GM21576 (cell line): Measurements from ENCODE around the gene HIPK1.
"Not testable (repeated sequence)": the region's sequence is repeated elsewhere in the genome, so short reads cannot be mapped to it uniquely, and the experiment has no call there.

Experiments used
- ATAC-seq: cut with Tn5 transposase; IDR thresholded peaks from one replicate; pipeline ENCODE4 v1.9.1; 2021; ENCODE audit warnings: mild to moderate bottlenecking, moderate library complexity; ENCODE audit not compliant: unreplicated experiment

The HIPK1 gene

DNA sequence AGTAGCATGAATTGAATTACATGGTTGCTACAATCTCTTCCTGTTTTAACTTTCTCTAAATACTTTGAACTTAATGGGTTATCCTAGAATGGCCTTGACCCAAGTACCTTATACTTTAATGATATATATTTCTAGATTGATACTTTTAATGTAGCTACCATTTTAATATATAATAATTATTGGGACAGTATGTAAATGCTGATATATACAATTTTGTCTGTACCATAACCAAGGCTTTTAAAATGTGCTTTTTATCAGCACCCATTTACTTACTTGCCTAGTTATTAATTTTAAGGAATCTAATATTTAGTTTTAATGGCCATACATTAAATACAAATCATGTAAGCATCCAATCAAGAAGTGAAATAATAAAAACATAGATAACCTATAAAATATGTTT lies 13.4 kb downstream of the HIPK1 start:
- ATAC-seq = no peak

DNA sequence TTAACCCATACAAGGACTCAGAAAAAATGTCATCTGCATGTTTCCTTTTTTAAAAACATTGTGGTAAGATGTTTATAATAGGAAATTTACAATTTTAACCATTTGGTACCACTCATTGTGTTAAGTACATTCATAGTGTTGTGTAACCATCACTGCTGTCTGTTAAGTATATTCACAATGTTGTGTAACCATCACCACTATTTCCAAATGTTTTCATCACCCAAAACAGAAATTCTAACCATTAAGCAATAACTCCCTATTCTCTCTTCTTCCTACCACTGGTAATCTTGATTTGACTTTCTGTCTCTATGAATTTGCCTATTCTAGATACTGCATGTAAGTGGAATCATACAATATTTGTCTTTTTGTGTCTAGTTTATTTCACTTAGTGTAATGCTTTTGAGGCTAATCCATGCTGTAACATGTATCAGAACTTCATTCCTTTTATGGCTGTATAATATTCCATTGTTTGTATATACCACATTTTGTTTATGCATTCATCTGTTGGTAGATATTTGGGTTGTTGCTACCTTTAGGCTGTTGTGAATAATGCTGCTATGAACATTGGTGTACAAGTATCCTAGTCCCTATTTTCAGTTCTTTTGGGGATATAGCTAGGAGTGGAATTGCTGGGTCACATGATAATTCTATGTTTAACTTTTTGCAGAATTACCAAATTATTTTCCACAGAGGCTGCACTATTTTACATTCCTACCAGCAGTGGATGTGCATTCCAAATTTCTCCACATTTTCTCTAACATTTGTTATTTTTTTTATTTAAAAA lies 14.1 kb downstream of the HIPK1 start:
- no peak for ATAC-seq

DNA sequence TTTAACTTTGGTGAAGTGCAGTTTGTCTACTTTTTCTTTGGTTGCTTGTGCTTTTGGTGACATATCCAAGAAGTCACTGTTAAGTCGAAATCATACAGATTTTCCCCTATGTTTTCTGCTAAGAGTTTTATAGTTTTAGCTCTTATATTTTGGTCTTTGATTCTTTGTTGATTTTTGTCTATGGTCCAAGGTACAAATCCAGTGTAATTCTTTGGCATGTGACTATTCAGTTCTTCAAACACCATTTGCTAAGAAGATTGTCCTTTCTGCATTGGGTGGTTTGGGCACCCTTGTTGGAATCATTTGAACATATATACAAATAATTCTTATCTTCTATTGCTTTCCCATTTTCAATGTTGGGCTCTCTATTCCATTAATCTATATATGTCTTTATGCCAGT lies 16.2 kb downstream of the HIPK1 start:
- no peak for ATAC-seq

DNA sequence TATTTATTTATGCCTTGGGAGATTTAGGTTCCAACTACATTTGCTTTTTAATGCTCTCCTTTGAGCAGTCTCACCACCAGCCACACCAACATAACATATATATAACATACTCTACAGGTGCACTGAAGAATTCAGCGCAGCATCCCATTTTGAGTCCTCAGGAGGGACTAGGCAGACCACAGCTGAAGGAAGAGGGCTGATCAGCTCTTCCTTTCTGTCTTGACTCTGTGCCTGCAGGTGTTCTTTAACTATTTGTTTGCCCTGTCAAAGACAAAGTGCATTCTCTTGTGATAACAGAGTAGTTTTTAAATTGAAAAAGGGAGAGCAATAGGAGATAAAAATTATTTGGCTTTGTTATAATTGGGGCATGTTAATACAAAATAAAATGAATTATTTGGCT lies 17.0 kb downstream of the HIPK1 start:
- no peak for ATAC-seq

DNA sequence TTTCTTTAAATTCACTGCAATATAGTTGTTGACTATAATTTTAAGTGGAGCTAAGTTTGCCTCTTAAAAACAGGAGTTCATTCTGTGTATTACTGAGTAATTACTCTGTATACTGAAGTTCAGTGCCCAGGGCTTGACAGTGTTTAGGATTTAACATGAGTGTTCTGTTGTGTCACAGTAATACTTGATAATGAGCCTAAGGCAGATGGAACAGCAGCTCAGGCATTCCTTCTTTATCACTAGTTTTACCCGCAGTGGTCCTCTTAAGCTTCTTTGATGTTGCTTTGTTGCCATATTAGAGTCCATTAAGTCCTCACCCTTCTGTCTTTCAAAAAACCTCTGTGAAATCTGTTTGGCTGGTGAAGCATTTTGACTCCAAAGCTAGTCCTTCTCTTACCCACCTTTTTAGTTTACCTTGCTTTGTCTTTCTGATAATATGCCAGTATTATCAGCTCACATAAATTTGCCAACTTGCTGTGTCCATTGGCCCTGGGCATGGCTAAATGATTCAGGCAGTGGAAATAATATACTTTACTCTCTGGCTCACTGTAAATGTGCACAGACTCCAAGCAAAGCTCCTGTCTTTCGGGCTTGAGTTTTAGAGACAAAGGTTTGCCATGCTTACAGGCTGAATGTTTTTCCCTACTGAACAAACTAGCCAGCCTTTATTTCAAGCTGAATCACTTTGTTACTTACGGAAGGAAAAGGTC lies 17.7 kb downstream of the HIPK1 start:
- ATAC-seq = no peak

DNA sequence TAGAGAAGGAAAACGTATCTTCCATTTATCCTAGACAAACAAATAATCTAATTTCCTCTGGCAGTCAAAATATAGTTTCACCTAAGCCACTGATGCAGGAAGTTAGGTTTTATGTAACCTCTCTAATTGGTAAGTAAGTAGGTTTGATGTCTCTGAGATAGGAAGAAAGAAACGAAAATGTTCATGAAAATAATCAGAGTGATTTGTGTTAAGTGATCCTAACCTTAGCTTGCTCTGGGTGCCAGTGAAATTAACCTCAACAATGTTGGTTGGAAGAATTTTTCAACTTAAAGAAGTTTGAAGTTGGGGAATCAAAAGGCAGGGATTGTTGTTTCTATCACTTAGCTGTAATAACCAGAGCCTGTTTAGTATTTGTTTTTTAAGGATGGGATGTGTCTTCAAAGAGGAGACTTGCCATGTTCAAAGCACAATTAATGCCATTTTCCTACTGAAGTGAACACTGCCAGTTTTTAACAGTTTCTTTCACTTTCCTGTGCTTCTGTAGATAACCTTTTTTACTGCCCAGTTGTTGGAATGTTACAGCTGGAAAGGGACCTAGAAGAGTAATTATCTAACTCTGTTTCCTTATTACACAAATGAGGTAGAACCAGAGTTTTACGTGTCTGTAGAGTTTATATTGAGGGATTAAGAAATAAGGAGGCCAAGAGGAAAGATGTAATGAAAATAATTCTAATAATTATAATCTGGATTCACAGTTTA lies 18.4 kb downstream of the HIPK1 start:
- no peak for ATAC-seq

DNA sequence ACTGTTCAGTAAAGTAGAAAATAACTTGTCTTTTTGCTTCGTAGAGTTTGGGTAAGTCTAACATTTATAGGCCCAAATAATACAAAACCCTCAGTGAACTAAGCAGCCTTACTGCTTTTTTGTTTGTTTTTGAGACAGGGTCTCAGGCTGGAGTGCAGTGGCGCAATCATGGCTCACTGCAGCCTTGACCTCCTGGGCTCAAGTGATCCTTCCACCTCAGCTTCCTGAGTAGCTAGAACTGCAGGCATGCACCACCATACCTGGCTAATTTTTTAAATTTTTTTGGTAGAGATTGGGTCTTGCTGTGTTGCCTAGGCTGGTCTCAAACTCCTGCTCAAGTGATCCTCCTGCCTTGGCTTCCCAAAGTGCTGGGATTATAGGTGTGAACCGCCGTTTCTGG lies 19.0 kb downstream of the HIPK1 start:
- ATAC-seq = not testable (repeated sequence)

DNA sequence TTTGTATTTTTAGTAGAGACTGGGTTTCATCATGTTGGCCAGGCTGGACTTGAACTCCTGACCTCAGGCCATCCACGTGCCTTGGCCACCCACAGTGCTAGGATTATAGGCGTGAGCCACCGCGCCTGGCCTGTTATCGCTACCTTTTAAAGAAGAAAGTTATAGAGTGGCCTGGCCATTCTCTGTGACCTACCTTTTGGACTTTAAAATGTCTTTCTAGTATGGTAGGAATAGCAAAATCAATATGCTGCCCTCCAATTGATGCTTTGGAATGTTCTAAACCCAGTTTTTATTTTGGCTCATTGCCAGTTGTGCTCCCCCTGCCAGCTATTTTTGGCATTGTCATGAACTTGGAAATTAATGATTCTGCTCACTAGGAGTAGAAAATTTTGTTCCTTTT lies 19.9 kb downstream of the HIPK1 start:
- ATAC-seq = no peak

DNA sequence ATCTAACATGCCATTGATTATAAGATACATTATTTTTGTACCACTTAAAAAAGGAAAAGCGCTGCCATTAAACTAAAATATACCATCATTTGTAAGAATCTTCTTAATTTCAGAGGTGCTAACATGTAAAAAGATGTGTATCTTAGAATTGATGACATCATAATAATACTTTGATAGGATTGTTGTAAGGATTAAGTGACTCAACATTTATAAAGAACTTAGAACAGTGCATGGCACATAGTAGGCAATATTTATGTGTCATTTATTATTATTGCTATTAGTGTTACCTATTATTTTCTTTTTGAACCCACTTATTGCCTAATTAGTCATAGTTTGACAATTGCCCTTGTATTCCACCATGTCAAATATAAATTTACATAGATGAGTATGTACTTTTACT lies 21.8 kb downstream of the HIPK1 start:
- no peak for ATAC-seq

DNA sequence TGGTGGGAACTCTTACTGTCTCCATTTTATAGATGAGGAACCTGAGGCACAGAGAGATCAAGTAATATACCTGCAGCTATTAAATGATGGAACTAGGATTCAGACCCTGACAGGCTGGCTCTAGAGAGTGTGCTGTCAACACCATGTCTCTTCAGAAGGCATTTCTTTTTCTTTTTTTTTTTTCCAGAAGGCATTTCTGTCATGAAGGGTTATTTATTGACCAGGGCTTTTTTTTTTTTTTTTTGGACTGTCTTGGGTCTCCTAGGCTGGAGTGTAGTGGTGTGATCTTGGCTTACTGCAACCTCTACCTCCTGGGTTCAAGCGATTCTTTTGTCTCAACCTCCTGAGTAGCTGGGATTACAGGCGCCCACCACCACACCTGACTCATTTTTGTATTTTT lies 22.6 kb downstream of the HIPK1 start:
- no peak for ATAC-seq

DNA sequence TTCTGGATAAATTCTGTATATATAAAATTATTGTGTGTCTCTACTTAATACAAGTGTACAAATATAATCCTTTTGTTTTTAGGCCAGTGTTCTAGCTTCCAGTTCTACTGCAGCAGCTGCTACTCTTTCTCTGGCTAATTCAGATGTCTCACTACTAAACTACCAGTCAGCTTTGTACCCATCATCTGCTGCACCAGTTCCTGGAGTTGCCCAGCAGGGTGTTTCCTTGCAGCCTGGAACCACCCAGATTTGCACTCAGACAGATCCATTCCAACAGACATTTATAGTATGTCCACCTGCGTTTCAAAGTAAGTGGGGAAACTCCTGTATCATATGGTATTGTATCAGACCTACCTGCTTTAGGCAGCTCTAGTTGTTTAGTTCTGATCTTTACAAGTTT lies 28.9 kb downstream of the HIPK1 start:
- ATAC-seq = no peak

DNA sequence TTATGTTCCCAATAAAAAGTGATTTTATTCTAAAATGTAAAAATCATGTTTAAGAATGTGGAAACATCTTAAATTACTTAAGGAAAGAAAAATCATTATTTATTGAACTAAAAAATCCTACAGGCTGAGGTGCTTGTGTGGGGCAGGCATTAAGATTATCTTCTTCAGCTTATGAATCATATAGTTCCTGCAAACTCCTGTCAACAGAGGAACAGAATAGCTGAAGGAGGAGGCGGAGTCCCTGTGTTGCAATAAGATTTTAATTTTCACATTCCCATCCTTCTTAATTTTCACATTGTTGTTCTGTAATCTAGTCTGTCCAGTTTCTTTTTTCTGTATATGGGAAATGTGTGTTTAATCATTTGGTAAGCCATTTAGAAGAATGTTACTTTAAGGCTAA lies 29.6 kb downstream of the HIPK1 start:
- no peak for ATAC-seq

DNA sequence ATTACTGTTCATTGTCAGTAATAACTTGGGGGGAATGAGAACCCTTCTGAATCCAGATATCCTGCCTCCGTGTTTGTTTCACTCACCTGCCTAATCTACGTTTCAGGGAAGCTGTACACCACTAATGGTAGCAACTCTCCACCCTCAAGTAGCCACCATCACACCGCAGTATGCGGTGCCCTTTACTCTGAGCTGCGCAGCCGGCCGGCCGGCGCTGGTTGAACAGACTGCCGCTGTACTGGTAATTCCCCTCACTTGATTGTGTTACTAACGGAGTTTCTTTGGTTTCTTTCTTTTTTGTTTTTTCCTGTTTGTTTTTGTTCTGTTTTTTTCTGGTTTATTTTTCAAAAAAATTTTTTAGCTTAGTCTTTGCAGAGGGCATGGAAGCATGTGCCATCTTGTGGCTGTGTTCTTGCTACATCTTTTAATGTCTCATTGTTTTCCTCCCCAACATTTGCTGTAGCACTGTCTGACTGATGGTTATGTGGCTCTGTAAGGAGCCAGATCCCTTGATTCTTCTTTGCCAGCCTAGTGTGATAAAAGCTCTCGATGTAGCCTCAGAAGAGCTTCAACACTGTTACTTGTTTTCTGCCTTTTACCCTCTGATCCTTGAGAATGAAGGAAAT lies 34.3 kb downstream of the HIPK1 start:
- ATAC-seq = no peak

DNA sequence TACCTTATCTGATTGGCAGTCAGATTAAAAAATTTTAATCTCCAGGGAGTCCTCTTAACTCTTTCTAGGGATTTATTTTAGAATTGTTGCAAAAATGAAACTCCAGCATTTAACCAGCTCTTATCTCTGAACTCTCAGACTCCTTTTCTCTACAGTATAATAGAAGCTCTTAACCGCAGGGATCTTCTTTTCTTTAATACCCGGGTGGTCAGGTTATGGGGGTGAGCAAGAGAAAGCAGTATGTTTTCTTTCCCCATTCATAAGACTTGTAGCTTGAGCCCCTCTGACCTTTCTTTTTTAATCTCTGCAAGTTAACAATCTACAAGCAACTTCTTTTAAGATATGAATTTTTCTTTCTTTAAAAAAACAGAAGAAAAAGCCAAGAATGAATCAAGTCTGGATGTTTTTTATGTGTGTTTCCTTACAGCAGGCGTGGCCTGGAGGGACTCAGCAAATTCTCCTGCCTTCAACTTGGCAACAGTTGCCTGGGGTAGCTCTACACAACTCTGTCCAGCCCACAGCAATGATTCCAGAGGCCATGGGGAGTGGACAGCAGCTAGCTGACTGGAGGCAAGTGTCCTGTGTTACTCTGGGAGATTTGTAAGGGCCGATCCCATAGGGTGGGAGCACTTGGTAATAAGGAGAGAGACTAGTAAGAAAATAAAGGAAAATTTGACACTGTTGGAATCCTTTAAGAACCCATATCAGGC lies 36.7 kb downstream of the HIPK1 start:
- ATAC-seq = no peak

DNA sequence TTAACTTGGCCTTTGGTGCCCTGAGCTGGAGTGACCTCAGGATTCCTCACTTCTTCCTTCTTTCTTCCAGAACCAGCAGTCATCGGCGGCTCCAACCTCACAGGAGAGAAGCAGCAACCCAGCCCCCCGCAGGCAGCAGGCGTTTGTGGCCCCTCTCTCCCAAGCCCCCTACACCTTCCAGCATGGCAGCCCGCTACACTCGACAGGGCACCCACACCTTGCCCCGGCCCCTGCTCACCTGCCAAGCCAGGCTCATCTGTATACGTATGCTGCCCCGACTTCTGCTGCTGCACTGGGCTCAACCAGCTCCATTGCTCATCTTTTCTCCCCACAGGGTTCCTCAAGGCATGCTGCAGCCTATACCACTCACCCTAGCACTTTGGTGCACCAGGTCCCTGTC lies 43.8 kb downstream of the HIPK1 start:
- ATAC-seq = no peak

DNA sequence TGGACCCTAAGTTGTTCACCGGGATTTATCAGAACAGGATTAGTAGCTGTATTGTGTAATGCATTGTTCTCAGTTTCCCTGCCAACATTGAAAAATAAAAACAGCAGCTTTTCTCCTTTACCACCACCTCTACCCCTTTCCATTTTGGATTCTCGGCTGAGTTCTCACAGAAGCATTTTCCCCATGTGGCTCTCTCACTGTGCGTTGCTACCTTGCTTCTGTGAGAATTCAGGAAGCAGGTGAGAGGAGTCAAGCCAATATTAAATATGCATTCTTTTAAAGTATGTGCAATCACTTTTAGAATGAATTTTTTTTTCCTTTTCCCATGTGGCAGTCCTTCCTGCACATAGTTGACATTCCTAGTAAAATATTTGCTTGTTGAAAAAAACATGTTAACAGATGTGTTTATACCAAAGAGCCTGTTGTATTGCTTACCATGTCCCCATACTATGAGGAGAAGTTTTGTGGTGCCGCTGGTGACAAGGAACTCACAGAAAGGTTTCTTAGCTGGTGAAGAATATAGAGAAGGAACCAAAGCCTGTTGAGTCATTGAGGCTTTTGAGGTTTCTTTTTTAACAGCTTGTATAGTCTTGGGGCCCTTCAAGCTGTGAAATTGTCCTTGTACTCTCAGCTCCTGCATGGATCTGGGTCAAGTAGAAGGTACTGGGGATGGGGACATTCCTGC lies 46.2 kb downstream of the HIPK1 start:
- no peak for ATAC-seq

DNA sequence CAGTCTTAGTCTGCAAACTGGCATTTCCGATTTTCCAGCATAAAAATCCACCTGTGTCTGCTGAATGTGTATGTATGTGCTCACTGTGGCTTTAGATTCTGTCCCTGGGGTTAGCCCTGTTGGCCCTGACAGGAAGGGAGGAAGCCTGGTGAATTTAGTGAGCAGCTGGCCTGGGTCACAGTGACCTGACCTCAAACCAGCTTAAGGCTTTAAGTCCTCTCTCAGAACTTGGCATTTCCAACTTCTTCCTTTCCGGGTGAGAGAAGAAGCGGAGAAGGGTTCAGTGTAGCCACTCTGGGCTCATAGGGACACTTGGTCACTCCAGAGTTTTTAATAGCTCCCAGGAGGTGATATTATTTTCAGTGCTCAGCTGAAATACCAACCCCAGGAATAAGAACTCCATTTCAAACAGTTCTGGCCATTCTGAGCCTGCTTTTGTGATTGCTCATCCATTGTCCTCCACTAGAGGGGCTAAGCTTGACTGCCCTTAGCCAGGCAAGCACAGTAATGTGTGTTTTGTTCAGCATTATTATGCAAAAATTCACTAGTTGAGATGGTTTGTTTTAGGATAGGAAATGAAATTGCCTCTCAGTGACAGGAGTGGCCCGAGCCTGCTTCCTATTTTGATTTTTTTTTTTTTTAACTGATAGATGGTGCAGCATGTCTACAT lies 47.6 kb downstream of the HIPK1 start:
- no peak for ATAC-seq

DNA sequence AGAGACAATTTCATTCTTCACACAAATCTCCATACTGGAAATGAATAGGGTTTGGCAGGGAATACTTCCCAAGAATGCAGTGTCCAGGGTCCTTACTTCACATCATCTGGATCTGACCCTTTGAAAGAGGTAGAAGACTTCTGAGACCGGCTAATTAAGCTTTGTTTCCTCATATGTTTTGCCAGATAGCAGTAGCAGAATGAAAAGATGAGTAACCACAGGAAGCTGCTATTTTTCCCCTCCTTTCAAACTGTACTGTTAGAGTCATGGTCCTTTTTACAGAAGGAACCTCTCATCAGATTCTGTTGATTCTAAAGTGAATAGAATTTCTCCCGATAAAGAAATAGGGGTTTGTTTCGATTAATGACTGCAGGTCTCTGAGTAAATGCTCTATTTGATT lies 48.8 kb downstream of the HIPK1 start:
- ATAC-seq = no peak

DNA sequence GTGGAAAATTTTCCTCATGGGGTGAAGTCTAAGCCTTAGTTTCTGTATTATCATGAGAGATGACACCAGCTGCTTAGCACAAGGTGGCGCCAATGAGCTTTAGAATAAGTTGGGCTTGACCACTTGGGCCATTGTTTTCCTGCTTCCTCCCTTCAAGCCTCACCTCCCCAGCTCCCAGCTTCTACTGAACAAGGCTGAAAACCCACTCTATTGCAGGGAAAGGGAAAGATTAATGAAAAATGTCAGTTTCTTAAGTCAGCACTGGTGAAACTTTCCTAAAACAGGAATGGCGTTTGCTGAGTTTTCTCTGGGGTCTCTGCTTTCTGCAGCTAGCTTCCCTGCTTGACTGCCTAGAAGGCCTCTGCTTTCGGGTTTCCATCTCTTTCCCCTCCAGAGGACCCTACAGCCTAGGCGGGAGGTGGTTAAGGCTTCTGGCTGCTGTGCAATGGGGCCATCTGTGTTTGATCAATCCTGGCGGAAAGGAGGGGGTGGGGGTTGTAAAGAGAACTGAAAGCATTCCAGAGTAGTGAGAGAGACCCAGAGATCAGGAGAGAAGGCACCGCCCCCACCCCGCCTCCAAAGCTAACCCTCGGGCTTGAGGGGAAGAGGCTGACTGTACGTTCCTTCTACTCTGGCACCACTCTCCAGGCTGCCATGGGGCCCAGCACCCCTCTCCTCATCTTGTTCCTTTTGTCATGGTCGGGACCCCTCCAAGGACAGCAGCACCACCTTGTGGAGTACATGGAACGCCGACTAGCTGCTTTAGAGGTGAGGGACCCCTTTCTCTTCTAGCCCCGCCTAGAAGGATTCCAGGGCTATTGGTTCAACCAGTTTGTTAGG lies 50.0 kb downstream of the HIPK1 start, which contains the start of gene OLFML3:
Gene OLFML3, plus strand, starts transcription at position 612 of the 840 bp plus-strand sequence. Its CDS starts 43 bp downstream, at position 655.
- no peak for ATAC-seq
